ENCODE data around the gene MC5R. TPM values are rescaled to one million over a fixed set of nuclear protein-coding genes. Genes with fewer than 3 reads are reported as not detected.

Gene MC5R
- total RNA-seq (not detected), polyA plus RNA-seq (not detected)
- long read RNA-seq, donor 1: 0 reads
- long read RNA-seq, donor 2: 0 reads

DNA sequence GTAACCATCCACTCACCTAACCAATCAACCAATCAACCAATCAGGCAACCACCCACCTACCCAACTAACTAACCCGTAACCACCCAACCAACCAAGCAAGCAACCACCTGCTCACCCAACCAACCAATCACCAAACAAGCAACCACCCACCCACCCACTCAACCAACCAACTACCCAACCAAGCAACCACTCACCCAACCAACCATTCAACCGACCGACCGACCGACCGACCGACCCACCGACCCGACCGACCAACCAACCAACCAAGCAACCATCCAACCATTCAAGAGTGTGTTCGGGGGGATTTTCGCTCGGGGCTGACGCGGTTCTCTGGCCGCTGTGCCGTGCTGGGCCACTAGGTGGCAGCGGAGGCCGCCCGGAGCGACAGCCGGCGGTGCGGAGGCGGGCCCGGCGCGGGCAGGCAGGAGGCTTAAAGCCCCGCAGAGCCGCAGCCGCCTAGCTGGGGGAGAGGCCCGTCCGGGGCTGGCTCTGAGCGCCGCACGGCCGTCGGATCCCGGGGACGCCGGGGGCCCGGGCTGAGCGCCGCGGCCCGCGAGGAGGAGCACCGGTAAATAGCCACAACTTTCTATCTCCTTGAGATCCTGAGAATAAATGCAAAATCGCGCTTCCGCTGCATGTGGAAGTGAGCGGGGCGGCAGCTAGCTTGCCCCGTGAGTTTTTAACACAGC is at the start of gene MC5R:
TSS of gene MC5R (plus strand) at position 443 of the 689 bp plus-strand sequence. CDS start 1,617 bp downstream, outside the sequence.
- intact Hi-C loops (cut with DNase I): loop anchor here in 1 of 2 donors (5.0 kb wide), 1 partner anchor 263 kb away; no protein-coding TSS in a partner anchor
- ATAC-seq (ENCODE audit: low FRiP score) (peak; percentile 90), DNase-seq (peak; percentile 65 to 91)
- Histone ChIP-seq H3K36me3 (ENCODE audit: control insufficient read depth in 1 of 2, insufficient read depth in 2 of 2, low read length in 1 of 2) (no peaks in the 10 kb centered on the region), H3K27me3 (ENCODE audit: control insufficient read depth in 1 of 2, insufficient read depth in 2 of 2, low read length in 1 of 2) (no peaks in the 10 kb centered on the region), H3K9me3 (ENCODE audit: control insufficient read depth, low read length) (no peaks in the 10 kb centered on the region), H3K4me1 (ENCODE audit: control insufficient read depth in 1 of 2, insufficient read depth in 2 of 2, low read length in 2 of 2) (no peaks in the 10 kb centered on the region), H3K4me3 (ENCODE audit: low read length in 2 of 2) (peak within 1 kb of the TSS in 1 of 2 donors; percentile 33), H3K27ac (ENCODE audit: low read depth in 1 of 2, low read length in 2 of 2) (no peak within 1 kb of the TSS)
- 4% methylated on average over 54 of the region's 54 CpGs for WGBS, 2 donors

DNA sequence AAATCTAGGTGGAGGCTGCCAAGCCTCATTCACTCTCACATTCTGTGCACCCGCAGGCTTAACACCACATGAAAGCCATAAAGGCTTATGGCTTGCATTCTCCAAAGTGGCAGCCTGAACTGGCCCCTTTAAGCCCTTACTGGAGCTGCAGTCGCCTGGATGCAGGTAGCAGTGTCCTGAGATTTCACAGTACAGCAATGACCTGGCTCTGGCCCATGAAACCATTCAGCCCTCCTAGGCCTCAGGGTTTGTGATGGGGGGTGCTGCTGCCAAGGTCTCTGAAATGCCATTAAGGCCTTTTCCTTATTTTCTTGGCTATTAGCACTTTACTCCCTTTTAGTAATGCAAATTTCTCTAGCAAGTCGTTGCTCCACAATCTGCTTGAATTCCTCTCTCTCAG is 48.9 kb upstream of the MC5R start:
- Histone ChIP-seq H3K27me3 (ENCODE audit: control insufficient read depth in 1 of 2, insufficient read depth in 2 of 2, low read length in 1 of 2) (no peaks in the 10 kb centered on the region), H3K27ac (ENCODE audit: low read depth in 1 of 2, low read length in 2 of 2) (no peak overlapping the region), H3K9me3 (ENCODE audit: control insufficient read depth, low read length) (no peaks in the 10 kb centered on the region), H3K4me3 (ENCODE audit: low read length in 2 of 2) (no peak overlapping the region), H3K36me3 (ENCODE audit: control insufficient read depth in 1 of 2, insufficient read depth in 2 of 2, low read length in 1 of 2) (no peaks in the 10 kb centered on the region), H3K4me1 (ENCODE audit: control insufficient read depth in 1 of 2, insufficient read depth in 2 of 2, low read length in 2 of 2) (no peaks in the 10 kb centered on the region)
- DNase-seq (no peak), ATAC-seq (ENCODE audit: low FRiP score) (no peak)
- intact Hi-C loops (cut with DNase I): no loop called here
- WGBS, 2 donors: 65 to 66% methylated on average over 3 of the region's 3 CpGs

DNA sequence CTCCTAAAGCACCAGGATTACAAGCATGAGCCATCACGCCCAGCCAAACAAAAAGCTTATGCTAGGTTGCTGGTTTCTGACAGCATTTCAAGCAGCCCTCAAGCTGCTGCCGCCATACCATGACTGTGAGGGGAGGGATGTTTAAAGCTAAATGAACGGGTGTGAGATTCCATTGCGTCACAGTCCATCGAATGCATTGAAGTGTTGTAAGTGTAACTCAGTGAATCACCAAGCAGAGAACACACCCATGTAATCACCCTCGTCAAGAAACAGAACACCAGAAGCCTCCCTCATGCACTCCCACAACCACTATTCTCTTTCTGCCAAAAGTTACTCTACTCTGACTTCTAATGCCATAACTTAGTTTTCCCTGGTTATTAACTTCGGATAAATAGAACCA is 32.8 kb upstream of the MC5R start:
- intact Hi-C loops (cut with DNase I): no loop called here
- DNase-seq (no peak), ATAC-seq (ENCODE audit: low FRiP score) (no peak)
- no peak overlapping the region for H3K4me3 ChIP-seq (ENCODE audit: low read length in 2 of 2)
- no peaks in the 10 kb centered on the region for H3K27me3 ChIP-seq (ENCODE audit: control insufficient read depth in 1 of 2, insufficient read depth in 2 of 2, low read length in 1 of 2)
- no peaks in the 10 kb centered on the region for H3K4me1 ChIP-seq (ENCODE audit: control insufficient read depth in 1 of 2, insufficient read depth in 2 of 2, low read length in 2 of 2)
- no peak overlapping the region for H3K27ac ChIP-seq (ENCODE audit: low read depth in 1 of 2, low read length in 2 of 2)
- no peaks in the 10 kb centered on the region for H3K36me3 ChIP-seq (ENCODE audit: control insufficient read depth in 1 of 2, insufficient read depth in 2 of 2, low read length in 1 of 2)
- no peaks in the 10 kb centered on the region for H3K9me3 ChIP-seq (ENCODE audit: control insufficient read depth, low read length)
- 69 to 75% methylated on average over 7 of the region's 7 CpGs for WGBS, 2 donors

DNA sequence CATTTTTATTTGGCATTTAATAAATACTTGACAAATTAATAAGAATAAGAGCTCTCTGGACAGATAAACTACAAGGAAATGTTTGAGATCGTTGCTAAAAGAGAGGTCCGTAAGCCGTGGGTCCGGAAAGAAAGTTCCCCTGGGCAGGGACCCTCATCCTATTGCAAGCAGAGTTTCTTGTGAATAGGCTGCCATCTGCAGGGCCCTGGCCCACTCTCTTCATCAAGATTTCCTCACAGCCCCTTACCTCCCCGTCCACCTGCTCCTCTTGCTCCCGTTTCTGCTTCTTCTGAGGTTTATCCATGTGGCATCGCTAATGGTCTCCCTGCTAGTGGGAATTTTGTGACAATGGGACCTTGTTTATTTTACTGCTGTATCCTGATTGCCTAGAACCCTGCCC is 30.1 kb upstream of the MC5R start:
- no peak for DNase-seq

DNA sequence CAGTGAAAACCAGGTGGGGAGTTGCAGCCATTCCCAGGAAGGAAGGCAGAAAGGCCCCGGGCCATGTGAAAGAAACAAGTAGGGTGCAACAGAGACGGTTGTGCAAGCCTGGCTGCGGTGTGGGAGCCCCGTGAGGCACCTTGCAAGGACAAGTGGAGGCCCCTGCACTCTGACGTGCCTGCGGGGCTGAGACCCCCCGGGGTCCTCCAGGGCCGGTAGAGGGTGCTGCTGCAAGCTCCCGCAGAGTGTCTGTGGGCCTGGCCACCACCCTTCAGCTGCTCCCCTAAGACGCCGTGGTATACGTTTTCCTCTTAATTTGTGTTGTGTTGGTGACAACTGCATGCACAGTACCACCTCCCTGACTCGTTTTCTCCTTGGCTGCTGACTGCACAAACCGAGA is 27.4 kb upstream of the MC5R start:
- no peak for DNase-seq
- Histone ChIP-seq H3K9me3 (ENCODE audit: control insufficient read depth, low read length) (no peaks in the 10 kb centered on the region), H3K27ac (ENCODE audit: low read depth in 1 of 2, low read length in 2 of 2) (no peak overlapping the region), H3K27me3 (ENCODE audit: control insufficient read depth in 1 of 2, insufficient read depth in 2 of 2, low read length in 1 of 2) (no peaks in the 10 kb centered on the region), H3K4me1 (ENCODE audit: control insufficient read depth in 1 of 2, insufficient read depth in 2 of 2, low read length in 2 of 2) (no peaks in the 10 kb centered on the region), H3K4me3 (ENCODE audit: low read length in 2 of 2) (no peak overlapping the region), H3K36me3 (ENCODE audit: control insufficient read depth in 1 of 2, insufficient read depth in 2 of 2, low read length in 1 of 2) (no peaks in the 10 kb centered on the region)
- ATAC-seq (ENCODE audit: low FRiP score): no peak
- WGBS, 2 donors: 78 to 79% methylated on average over 14 of the region's 14 CpGs
- intact Hi-C loops (cut with DNase I): no loop called here

More for the DNA sequence above, 30.1 kb upstream of the MC5R start:
- Histone ChIP-seq H3K9me3 (ENCODE audit: control insufficient read depth, low read length) (no peaks in the 10 kb centered on the region), H3K27ac (ENCODE audit: low read depth in 1 of 2, low read length in 2 of 2) (no peak overlapping the region), H3K27me3 (ENCODE audit: control insufficient read depth in 1 of 2, insufficient read depth in 2 of 2, low read length in 1 of 2) (no peaks in the 10 kb centered on the region), H3K4me3 (ENCODE audit: low read length in 2 of 2) (no peak overlapping the region), H3K36me3 (ENCODE audit: control insufficient read depth in 1 of 2, insufficient read depth in 2 of 2, low read length in 1 of 2) (no peaks in the 10 kb centered on the region), H3K4me1 (ENCODE audit: control insufficient read depth in 1 of 2, insufficient read depth in 2 of 2, low read length in 2 of 2) (no peaks in the 10 kb centered on the region)
- ATAC-seq (ENCODE audit: low FRiP score): no peak
- intact Hi-C loops (cut with DNase I): no loop called here
- WGBS, 2 donors: 36 to 49% methylated on average over 7 of the region's 7 CpGs

DNA sequence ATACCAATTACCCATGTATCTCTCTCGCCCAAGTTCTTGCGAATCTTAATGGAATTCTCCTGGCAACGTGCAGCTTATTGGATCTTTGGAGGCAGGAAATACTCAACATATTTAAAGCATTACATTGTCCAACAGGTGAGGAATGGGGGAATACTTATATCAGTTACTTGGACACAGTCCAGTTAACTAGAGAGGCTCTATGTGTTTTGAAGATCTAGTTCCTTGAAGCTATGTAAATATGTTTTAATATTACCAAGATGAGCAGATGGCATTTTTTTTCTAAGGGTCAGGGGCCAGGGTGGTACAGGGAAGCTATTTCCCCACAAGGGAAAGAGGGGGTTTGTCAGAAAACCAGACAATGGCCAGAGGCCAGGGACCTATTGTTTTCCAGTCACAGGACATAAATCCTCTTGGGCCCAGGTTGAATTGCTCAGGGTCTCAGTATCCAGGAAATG is 26.8 kb upstream of the MC5R start:
- 39 to 61% methylated on average over 3 of the region's 3 CpGs for WGBS, 2 donors
- intact Hi-C loops (cut with DNase I): no loop called here
- no peak for DNase-seq

DNA sequence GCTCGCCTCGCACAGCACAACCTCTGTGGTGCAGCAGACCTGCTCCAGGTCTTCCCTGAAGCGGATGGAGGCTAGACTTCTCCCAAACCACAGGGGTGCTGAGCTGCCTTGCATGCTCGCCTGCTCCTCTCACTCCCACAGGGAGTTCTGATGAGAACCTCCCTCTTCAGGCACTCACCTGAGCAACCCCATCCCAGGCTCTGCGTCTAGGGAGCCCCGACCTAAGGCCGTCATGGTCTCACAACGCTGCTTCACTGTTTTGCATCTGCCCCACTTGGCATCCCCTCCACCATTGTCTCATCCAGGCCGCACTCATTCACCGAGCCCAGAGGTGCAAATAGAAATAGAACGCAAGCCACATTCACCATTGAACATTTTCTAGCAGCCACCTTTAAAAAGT is 24.6 kb upstream of the MC5R start:
- H3K9me3 ChIP-seq (ENCODE audit: control insufficient read depth, low read length): no peaks in the 10 kb centered on the region
- peak; percentile 30 for ATAC-seq (ENCODE audit: low FRiP score)
- no peaks in the 10 kb centered on the region for H3K36me3 ChIP-seq (ENCODE audit: control insufficient read depth in 1 of 2, insufficient read depth in 2 of 2, low read length in 1 of 2)
- no peak for DNase-seq
- no peak overlapping the region for H3K4me3 ChIP-seq (ENCODE audit: low read length in 2 of 2)
- no peaks in the 10 kb centered on the region for H3K27me3 ChIP-seq (ENCODE audit: control insufficient read depth in 1 of 2, insufficient read depth in 2 of 2, low read length in 1 of 2)
- H3K4me1 ChIP-seq (ENCODE audit: control insufficient read depth in 1 of 2, insufficient read depth in 2 of 2, low read length in 2 of 2): no peaks in the 10 kb centered on the region
- no peak overlapping the region for H3K27ac ChIP-seq (ENCODE audit: low read depth in 1 of 2, low read length in 2 of 2)
- 93 to 97% methylated on average over 11 of the region's 11 CpGs for WGBS, 2 donors
- intact Hi-C loops (cut with DNase I): no loop called here

More for the DNA sequence above, 26.8 kb upstream of the MC5R start:
- H3K9me3 ChIP-seq (ENCODE audit: control insufficient read depth, low read length): no peaks in the 10 kb centered on the region
- no peaks in the 10 kb centered on the region for H3K36me3 ChIP-seq (ENCODE audit: control insufficient read depth in 1 of 2, insufficient read depth in 2 of 2, low read length in 1 of 2)
- ATAC-seq (ENCODE audit: low FRiP score): no peak
- no peaks in the 10 kb centered on the region for H3K4me1 ChIP-seq (ENCODE audit: control insufficient read depth in 1 of 2, insufficient read depth in 2 of 2, low read length in 2 of 2)
- no peaks in the 10 kb centered on the region for H3K27me3 ChIP-seq (ENCODE audit: control insufficient read depth in 1 of 2, insufficient read depth in 2 of 2, low read length in 1 of 2)
- no peak overlapping the region for H3K27ac ChIP-seq (ENCODE audit: low read depth in 1 of 2, low read length in 2 of 2)
- no peak overlapping the region for H3K4me3 ChIP-seq (ENCODE audit: low read length in 2 of 2)

DNA sequence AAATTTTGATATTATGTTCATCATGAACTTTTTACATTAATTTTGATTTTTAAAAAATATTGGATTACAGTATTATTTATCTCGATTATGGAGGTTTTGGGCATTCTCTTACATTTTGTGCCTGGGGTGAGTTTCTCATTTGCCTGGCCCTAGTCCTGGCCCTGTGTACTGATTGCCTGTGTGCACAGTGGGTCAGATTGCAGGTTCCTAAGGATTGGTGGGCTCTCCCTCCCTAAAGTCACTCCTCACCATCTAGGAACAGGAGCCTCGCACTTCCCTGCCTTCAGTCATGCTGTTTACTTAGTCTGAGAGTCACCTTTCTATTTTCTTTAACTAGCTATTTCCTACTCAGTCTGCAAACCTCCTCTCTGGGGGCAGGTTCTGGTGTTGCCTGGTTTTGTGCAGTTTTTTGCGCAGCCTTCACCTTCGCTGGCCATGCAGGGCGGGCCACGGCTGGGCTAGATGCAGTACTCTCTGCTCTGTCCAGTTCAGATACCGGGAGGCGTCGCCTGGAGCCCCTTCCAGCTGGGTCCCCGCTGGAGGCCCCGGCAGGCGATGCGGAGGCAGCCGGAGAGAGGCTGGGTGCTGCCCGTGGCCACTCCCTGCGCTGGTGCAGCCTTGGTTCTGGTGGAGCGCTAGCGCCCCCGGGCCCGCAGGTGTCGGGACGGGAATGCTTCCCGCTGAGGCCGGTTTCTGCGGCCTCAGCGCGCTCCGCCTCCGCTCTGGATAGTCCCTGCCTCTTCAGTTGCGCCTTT is 23.3 kb upstream of the MC5R start:
- Histone ChIP-seq H3K36me3 (ENCODE audit: control insufficient read depth in 1 of 2, insufficient read depth in 2 of 2, low read length in 1 of 2) (no peaks in the 10 kb centered on the region), H3K4me3 (ENCODE audit: low read length in 2 of 2) (peak overlapping the region; percentile 4 to 32), H3K4me1 (ENCODE audit: control insufficient read depth in 1 of 2, insufficient read depth in 2 of 2, low read length in 2 of 2) (no peaks in the 10 kb centered on the region), H3K27ac (ENCODE audit: low read depth in 1 of 2, low read length in 2 of 2) (no peak overlapping the region), H3K9me3 (ENCODE audit: control insufficient read depth, low read length) (no peaks in the 10 kb centered on the region), H3K27me3 (ENCODE audit: control insufficient read depth in 1 of 2, insufficient read depth in 2 of 2, low read length in 1 of 2) (no peaks in the 10 kb centered on the region)
- WGBS, 2 donors: 11 to 13% methylated on average over 30 of the region's 30 CpGs
- intact Hi-C loops (cut with DNase I): loop anchor here in 1 of 2 donors (10.0 kb wide), 1 partner anchor 236 kb away; no protein-coding TSS in a partner anchor
- peak; percentile 76 to 87 for DNase-seq
- peak; percentile 82 for ATAC-seq (ENCODE audit: low FRiP score)

Measured in aorta (tissue), 5 donors.